Panc1 (cell line): ENCODE data around the gene RDH5. TPM values are rescaled to one million over a fixed set of nuclear protein-coding genes. Genes with fewer than 3 reads are reported as not detected.

Experiments
- ATAC-seq: fragments of 200-7000 bp; cut with Tn5 transposase; 2 replicates; pipeline ENCODE4 v1.9.1; 2020; ENCODE audit warnings: mild to moderate bottlenecking, moderate library complexity
- BruUV-seq: library from RNA; stranded (reverse); fragments of 400-500 nt; replicated peaks from 2 replicates; lab custom pipeline; 2021; lab: Mats Ljungman, UMichigan
- CTCF ChIA-PET: fragments of 300-600 bp; sonication (Branson Sonifier 250); formaldehyde crosslinking; loops from one replicate; lab custom pipeline; 2022; ENCODE audit warnings: antibody characterized with exemption; lab: Charles Lee
- POLR2A ChIA-PET: fragments of 300-600 bp; sonication (Branson Sonifier 250); formaldehyde crosslinking; loops from one replicate; lab custom pipeline; 2022; ENCODE audit warnings: antibody characterized with exemption; lab: Charles Lee
- DNase-seq: peaks from one replicate; pipeline ENCODE4 v3.0.0-alpha.2; 2010; ENCODE audit warnings: low read depth, low spot score
- H3K27ac ChIP-seq: 2 replicates; pipeline ENCODE4 v1.5.1; 2011; ENCODE audit warnings: mild to moderate bottlenecking, low read length, inconsistent platforms
- H3K27me3 ChIP-seq: fragments of 200-500 bp; sonication (Bioruptor generic); 2 replicates; pipeline ENCODE4 v1.6.0; 2014; ENCODE audit warnings: low read length, inconsistent platforms; ENCODE audit not compliant: control insufficient read depth, insufficient read depth
- H3K36me3 ChIP-seq: fragments of 200-500 bp; sonication (Bioruptor generic); 2 replicates; pipeline ENCODE4 v1.5.1; 2014; ENCODE audit warnings: inconsistent platforms, mild to moderate bottlenecking, low read length, moderate library complexity; ENCODE audit not compliant: control insufficient read depth, insufficient read depth
- H3K4me1 ChIP-seq: 2 replicates; pipeline ENCODE4 v1.5.1; 2011; ENCODE audit warnings: inconsistent platforms, mild to moderate bottlenecking, low read length, moderate library complexity; ENCODE audit not compliant: control insufficient read depth, insufficient read depth
- H3K4me3 ChIP-seq, 2 experiments: 2 replicates each; pipeline ENCODE4 v1.5.1; 2011 to 2012; ENCODE audit warnings: low read depth in 2 of 2, low read length in 2 of 2, mild to moderate bottlenecking in 2 of 2, inconsistent platforms in 1 of 2, moderate library complexity in 1 of 2
- H3K9me3 ChIP-seq: fragments of 200-500 bp; sonication (Bioruptor generic); 2 replicates; pipeline ENCODE4 v1.5.1; 2014; ENCODE audit warnings: low read depth, mild to moderate bottlenecking, inconsistent platforms, low read length, moderate library complexity; ENCODE audit not compliant: control insufficient read depth, insufficient read depth
- POLR2AphosphoS5 ChIP-seq: IDR thresholded peaks from 2 replicates; pipeline ENCODE4 v1.6.1; 2012; ENCODE audit warnings: mild to moderate bottlenecking, low read depth, low read length, moderate library complexity
- SIN3A ChIP-seq: IDR thresholded peaks from 2 replicates; pipeline ENCODE4 v1.6.1; 2012; ENCODE audit warnings: low read depth, mild to moderate bottlenecking, low read length, moderate library complexity, borderline replicate concordance; ENCODE audit not compliant: insufficient read depth
- TCF7L2 ChIP-seq: IDR thresholded peaks from 2 replicates; pipeline ENCODE4 v1.6.1; 2011; ENCODE audit warnings: mild to moderate bottlenecking, low read depth, low read length, inconsistent platforms
- in situ Hi-C: cut with HindIII; loops from 2 replicates; pipeline ENCODE4 v1.10.0; 2016; ENCODE audit warnings: low sequenced_read_pairs, low pct_unique_long_range_greater_than_20kb
- intact Hi-C: fragments of 100-400 bp; cut with micrococcal nuclease; formaldehyde crosslinking; loops from one replicate; pipeline ENCODE4 v1.10.0; 2022; ENCODE audit not compliant: unreplicated experiment
- total RNA-seq: library from RNA; stranded (reverse); gene quantifications from one replicate; pipeline ENCODE4 v1.2.1, GENCODE V29; 2021; ENCODE audit not compliant: unreplicated experiment
- TF ChIP-seq, protein P1 (sequence below): fragments of 450-650 bp; IDR thresholded peaks from 2 replicates; pipeline ENCODE4 v1.5.1; 2017; ENCODE audit warnings: mild to moderate bottlenecking
- TF ChIP-seq, protein P2 (sequence below), 2 experiments: IDR thresholded peaks; 2 replicates each; pipeline ENCODE4 v1.6.1; 2011 to 2012; ENCODE audit warnings: low read depth in 2 of 2, control low read depth in 1 of 2, low read length in 1 of 2, mild to moderate bottlenecking in 1 of 2, moderate library complexity in 1 of 2; ENCODE audit not compliant: insufficient read depth in 1 of 2

RDH5 gene
- total RNA-seq, 1 experiment from 2014 or later = 2.8 TPM

DNA sequence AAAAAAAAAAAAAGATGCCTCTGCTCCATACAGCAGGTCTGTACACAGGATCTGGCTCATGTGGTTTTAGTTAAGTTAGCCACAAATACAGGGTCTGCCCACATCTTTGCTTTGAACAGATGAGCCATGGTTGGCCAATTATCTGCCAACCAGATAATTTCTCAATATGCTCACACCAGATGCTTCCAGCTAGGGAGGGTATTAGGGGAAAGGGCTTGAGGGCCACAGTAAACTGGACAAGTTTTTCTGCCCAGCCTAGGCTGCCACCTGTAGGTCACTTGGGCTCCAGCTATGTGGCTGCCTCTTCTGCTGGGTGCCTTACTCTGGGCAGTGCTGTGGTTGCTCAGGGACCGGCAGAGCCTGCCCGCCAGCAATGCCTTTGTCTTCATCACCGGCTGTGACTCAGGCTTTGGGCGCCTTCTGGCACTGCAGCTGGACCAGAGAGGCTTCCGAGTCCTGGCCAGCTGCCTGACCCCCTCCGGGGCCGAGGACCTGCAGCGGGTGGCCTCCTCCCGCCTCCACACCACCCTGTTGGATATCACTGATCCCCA lies 776 bp downstream of the RDH5 start:
- Histone ChIP-seq H3K9me3 (no peaks in the 10 kb centered on the region), H3K4me3 (no peak overlapping the region), H3K36me3 (peaks cover 8% of the 10 kb centered on the region), H3K27ac (no peak overlapping the region), H3K27me3 (no peaks in the 10 kb centered on the region), H3K4me1 (peaks cover 31% of the 10 kb centered on the region)
- POLR2A ChIA-PET = interaction anchor here (0.7 kb wide), 1 partner anchor 1281 kb away, joined by 12 read pairs; no protein-coding TSS in a partner anchor
- TF ChIP-seq SIN3A = no peak
- TF ChIP-seq, protein P1, sequence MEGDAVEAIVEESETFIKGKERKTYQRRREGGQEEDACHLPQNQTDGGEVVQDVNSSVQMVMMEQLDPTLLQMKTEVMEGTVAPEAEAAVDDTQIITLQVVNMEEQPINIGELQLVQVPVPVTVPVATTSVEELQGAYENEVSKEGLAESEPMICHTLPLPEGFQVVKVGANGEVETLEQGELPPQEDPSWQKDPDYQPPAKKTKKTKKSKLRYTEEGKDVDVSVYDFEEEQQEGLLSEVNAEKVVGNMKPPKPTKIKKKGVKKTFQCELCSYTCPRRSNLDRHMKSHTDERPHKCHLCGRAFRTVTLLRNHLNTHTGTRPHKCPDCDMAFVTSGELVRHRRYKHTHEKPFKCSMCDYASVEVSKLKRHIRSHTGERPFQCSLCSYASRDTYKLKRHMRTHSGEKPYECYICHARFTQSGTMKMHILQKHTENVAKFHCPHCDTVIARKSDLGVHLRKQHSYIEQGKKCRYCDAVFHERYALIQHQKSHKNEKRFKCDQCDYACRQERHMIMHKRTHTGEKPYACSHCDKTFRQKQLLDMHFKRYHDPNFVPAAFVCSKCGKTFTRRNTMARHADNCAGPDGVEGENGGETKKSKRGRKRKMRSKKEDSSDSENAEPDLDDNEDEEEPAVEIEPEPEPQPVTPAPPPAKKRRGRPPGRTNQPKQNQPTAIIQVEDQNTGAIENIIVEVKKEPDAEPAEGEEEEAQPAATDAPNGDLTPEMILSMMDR = peak; percentile 88
- TF ChIP-seq POLR2AphosphoS5 = no peak; the same call in 1 of the 2 replicates
- peak; percentile 88 for ATAC-seq
- intact Hi-C loops = loop anchor here (2.0 to 10.0 kb wide), 3 partner anchors 40 to 526 kb away; a partner anchor contains a TSS
- peak; percentile 78 for DNase-seq
- BruUV-seq = no TSS peak
- CTCF ChIA-PET = interaction anchor here (0.5 to 1.2 kb wide), 3 partner anchors 17 to 44 kb away, joined by 3 to 9 read pairs (median 4); a partner anchor contains a TSS
- in situ Hi-C loops = no loop called here

DNA sequence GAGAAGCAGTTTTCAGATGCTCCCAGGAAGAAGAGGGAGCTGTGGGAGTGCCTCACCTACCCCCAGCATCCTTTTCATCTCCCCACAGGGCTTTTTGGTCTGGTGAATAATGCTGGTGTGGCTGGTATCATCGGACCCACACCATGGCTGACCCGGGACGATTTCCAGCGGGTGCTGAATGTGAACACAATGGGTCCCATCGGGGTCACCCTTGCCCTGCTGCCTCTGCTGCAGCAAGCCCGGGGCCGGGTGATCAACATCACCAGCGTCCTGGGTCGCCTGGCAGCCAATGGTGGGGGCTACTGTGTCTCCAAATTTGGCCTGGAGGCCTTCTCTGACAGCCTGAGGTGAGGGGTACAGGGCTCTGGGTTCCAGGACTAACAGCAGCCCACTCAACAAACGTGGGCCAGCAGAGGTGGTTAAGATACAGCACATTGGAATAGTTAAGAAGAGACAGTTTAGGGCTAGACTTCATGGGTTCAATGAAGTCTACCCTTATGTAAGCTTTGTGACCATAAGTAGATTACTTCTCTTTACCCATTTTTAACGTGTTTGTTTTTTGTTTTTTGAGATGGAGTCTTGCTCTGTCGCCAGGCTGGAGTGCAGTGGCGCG lies 1.5 kb downstream of the RDH5 start:
- intact Hi-C loops = loop anchor here (2.0 to 10.0 kb wide), 3 partner anchors 41 to 527 kb away; a partner anchor contains a TSS
- POLR2A ChIA-PET = interaction anchor here (0.6 kb wide), 1 partner anchor 8 kb away, joined by 3 read pairs; no protein-coding TSS in a partner anchor
- ATAC-seq (peak; percentile 18), DNase-seq (no peak)
- CTCF ChIA-PET = interaction anchor here (0.6 to 1.2 kb wide), 2 partner anchors 40 to 63 kb away, joined by 3 to 9 read pairs; a partner anchor contains a TSS
- Histone ChIP-seq H3K4me1 (peaks cover 35% of the 10 kb centered on the region), H3K27ac (no peak overlapping the region), H3K27me3 (no peaks in the 10 kb centered on the region), H3K4me3 (no peak overlapping the region), H3K36me3 (peaks cover 8% of the 10 kb centered on the region), H3K9me3 (no peaks in the 10 kb centered on the region)
- no peak for TF ChIP-seq POLR2AphosphoS5
- TF ChIP-seq TCF7L2 = no peak
- TF ChIP-seq, protein P2, sequence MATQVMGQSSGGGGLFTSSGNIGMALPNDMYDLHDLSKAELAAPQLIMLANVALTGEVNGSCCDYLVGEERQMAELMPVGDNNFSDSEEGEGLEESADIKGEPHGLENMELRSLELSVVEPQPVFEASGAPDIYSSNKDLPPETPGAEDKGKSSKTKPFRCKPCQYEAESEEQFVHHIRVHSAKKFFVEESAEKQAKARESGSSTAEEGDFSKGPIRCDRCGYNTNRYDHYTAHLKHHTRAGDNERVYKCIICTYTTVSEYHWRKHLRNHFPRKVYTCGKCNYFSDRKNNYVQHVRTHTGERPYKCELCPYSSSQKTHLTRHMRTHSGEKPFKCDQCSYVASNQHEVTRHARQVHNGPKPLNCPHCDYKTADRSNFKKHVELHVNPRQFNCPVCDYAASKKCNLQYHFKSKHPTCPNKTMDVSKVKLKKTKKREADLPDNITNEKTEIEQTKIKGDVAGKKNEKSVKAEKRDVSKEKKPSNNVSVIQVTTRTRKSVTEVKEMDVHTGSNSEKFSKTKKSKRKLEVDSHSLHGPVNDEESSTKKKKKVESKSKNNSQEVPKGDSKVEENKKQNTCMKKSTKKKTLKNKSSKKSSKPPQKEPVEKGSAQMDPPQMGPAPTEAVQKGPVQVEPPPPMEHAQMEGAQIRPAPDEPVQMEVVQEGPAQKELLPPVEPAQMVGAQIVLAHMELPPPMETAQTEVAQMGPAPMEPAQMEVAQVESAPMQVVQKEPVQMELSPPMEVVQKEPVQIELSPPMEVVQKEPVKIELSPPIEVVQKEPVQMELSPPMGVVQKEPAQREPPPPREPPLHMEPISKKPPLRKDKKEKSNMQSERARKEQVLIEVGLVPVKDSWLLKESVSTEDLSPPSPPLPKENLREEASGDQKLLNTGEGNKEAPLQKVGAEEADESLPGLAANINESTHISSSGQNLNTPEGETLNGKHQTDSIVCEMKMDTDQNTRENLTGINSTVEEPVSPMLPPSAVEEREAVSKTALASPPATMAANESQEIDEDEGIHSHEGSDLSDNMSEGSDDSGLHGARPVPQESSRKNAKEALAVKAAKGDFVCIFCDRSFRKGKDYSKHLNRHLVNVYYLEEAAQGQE (IDR thresholded peaks at IDR 0.05; ENCODE audit: insufficient read depth in 1 of 2, low read depth in 2 of 2, low read length in 1 of 2) = no peak
- TF ChIP-seq SIN3A = no peak
- BruUV-seq = no TSS peak
- in situ Hi-C loops = no loop called here
